IMR-90 (cell line): ENCODE measurements around the gene OPRM1. TPM values are rescaled to one million over a fixed set of nuclear protein-coding genes. Genes with fewer than 3 reads are reported as not detected.
"Not testable (repeated sequence)": the region's sequence is repeated elsewhere in the genome, so short reads cannot be mapped to it uniquely, and the experiment has no call there.

ENCODE experiments used
- ATAC-seq: fragments of 200-7000 bp; cut with Tn5 transposase; 2 replicates; pipeline ENCODE4 v1.9.1; 2020; ENCODE audit warnings: low read depth, mild to moderate bottlenecking, moderate library complexity
- BruUV-seq: library from RNA; stranded (reverse); fragments of 400-500 nt; replicated peaks from 2 replicates; lab custom pipeline; 2021; lab: Mats Ljungman, UMichigan
- CTCF ChIA-PET: fragments of 300-600 bp; formaldehyde crosslinking; extraction: SDS; loops from one replicate; lab custom pipeline; 2021; ENCODE audit warnings: antibody characterized with exemption; lab: Yijun Ruan, JAX
- POLR2A ChIA-PET: fragments of 300-600 bp; sonication (Branson Sonifier 250); formaldehyde crosslinking; loops from one replicate; lab custom pipeline; 2022; ENCODE audit warnings: antibody characterized with exemption; ENCODE audit not compliant: unreplicated experiment; lab: Charles Lee
- DNase-seq: peaks from one replicate; pipeline ENCODE4 v3.0.0; 2013
- H2AFZ ChIP-seq: replicated peaks from 2 replicates; pipeline ENCODE3; 2013; ENCODE audit warnings: low read length, mild to moderate bottlenecking; ENCODE audit not compliant: poor library complexity
- H2AK5ac ChIP-seq: 2 replicates; pipeline ENCODE4 v1.6.1; 2013; ENCODE audit warnings: low read depth, low read length, inconsistent platforms
- H2AK9ac ChIP-seq: replicated peaks from 2 replicates; pipeline ENCODE3; 2013; ENCODE audit warnings: mild to moderate bottlenecking, low read depth, low read length, moderate library complexity; ENCODE audit not compliant: poor library complexity
- H2BK120ac ChIP-seq: 2 replicates; pipeline ENCODE4 v1.6.1; 2013; ENCODE audit warnings: low read depth, low read length, inconsistent platforms
- H2BK15ac ChIP-seq: 3 replicates; pipeline ENCODE4 v1.6.1; 2013; ENCODE audit warnings: low read depth, low read length, inconsistent platforms
- H2BK20ac ChIP-seq: 2 replicates; pipeline ENCODE4 v1.6.1; 2013; ENCODE audit warnings: low read depth, mild to moderate bottlenecking, inconsistent platforms, low read length, moderate library complexity
- H2BK5ac ChIP-seq: 2 replicates; pipeline ENCODE4 v1.6.1; 2013; ENCODE audit warnings: mild to moderate bottlenecking, low read depth, low read length, inconsistent platforms; ENCODE audit not compliant: poor library complexity, severe bottlenecking
- H3K14ac ChIP-seq: replicated peaks from 2 replicates; pipeline ENCODE4 v1.6.1; 2013; ENCODE audit warnings: low read depth, low read length, inconsistent platforms
- H3K18ac ChIP-seq: 2 replicates; pipeline ENCODE4 v1.6.1; 2013; ENCODE audit warnings: low read depth, low read length, control low read depth
- H3K23ac ChIP-seq: 2 replicates; pipeline ENCODE4 v1.6.1; 2013; ENCODE audit warnings: low read depth, low read length, inconsistent platforms
- H3K27ac ChIP-seq: 2 replicates; pipeline ENCODE4 v1.5.1; 2013; ENCODE audit warnings: mild to moderate bottlenecking, control low read depth, low read length; ENCODE audit not compliant: insufficient read depth
- H3K27me3 ChIP-seq: 2 replicates; pipeline ENCODE4 v1.6.1; 2013; ENCODE audit warnings: low read length; ENCODE audit not compliant: control insufficient read depth, insufficient read depth
- H3K36me3 ChIP-seq: 2 replicates; pipeline ENCODE4 v1.6.1; 2013; ENCODE audit warnings: low read length, mixed read lengths; ENCODE audit not compliant: control insufficient read depth, insufficient read depth
- H3K4ac ChIP-seq: 2 replicates; pipeline ENCODE4 v1.6.1; 2013; ENCODE audit warnings: low read depth, low read length, inconsistent platforms
- H3K4me1 ChIP-seq: 2 replicates; pipeline ENCODE4 v1.6.1; 2013; ENCODE audit warnings: low read length, mixed read lengths; ENCODE audit not compliant: control insufficient read depth, insufficient read depth
- H3K4me2 ChIP-seq: 2 replicates; pipeline ENCODE4 v1.6.1; 2013; ENCODE audit warnings: low read depth, mild to moderate bottlenecking, control low read depth, low read length, moderate library complexity
- H3K4me3 ChIP-seq: 2 replicates; pipeline ENCODE4 v1.5.1; 2013; ENCODE audit warnings: low read depth, mild to moderate bottlenecking, control low read depth, low read length, moderate library complexity; ENCODE audit not compliant: insufficient read depth
- H3K56ac ChIP-seq: 2 replicates; pipeline ENCODE4 v1.6.1; 2013; ENCODE audit warnings: low read length, inconsistent platforms; ENCODE audit not compliant: insufficient read depth; ENCODE audit errors: extremely low read depth
- H3K79me1 ChIP-seq, 2 experiments: 2 replicates each; pipeline ENCODE4 v1.6.1; 2013; ENCODE audit warnings: low read length in 2 of 2, inconsistent platforms in 1 of 2, low read depth in 1 of 2
- H3K9ac ChIP-seq: 2 replicates; pipeline ENCODE4 v1.6.1; 2013; ENCODE audit warnings: low read depth, low read length, control low read depth
- H3K9me1 ChIP-seq: 2 replicates; pipeline ENCODE4 v1.6.1; 2013; ENCODE audit warnings: low read length, inconsistent platforms; ENCODE audit not compliant: insufficient read depth
- H3K9me3 ChIP-seq: 2 replicates; pipeline ENCODE4 v1.6.1; 2013; ENCODE audit warnings: low read length; ENCODE audit not compliant: control insufficient read depth, insufficient read depth
- H4K20me1 ChIP-seq: 2 replicates; pipeline ENCODE4 v1.6.1; 2013; ENCODE audit warnings: low read length, inconsistent platforms; ENCODE audit not compliant: insufficient read depth
- H4K5ac ChIP-seq: 2 replicates; pipeline ENCODE4 v1.6.1; 2013; ENCODE audit warnings: mild to moderate bottlenecking, low read depth, low read length, control low read depth
- H4K8ac ChIP-seq, 2 experiments: 2 replicates each; pipeline ENCODE4 v1.6.1; 2013; ENCODE audit warnings: low read depth in 2 of 2, low read length in 2 of 2, control low read depth in 1 of 2, inconsistent platforms in 1 of 2
- H4K91ac ChIP-seq: 2 replicates; pipeline ENCODE4 v1.6.1; 2013; ENCODE audit warnings: low read depth, low read length, inconsistent platforms; ENCODE audit not compliant: insufficient read depth
- WGBS, 2 experiments: methylation state at CpG; one replicate each; pipeline versions ENCODE4 v1.1.5 to v1.1.7; 2013; ENCODE audit warnings: missing lambda C conversion rate in 2 of 2; ENCODE audit not compliant: insufficient read length in 1 of 2; ENCODE audit errors: extremely low coverage in 2 of 2; 5-methylcytosine and 5-hydroxymethylcytosine counted together
- dilution Hi-C: fragments of 300-500 bp; cut with HindIII; formaldehyde crosslinking; loops from one replicate; pipeline ENCODE4 v1.14.3; 2018; ENCODE audit warnings: low sequenced_read_pairs; ENCODE audit not compliant: unreplicated experiment
- in situ Hi-C: fragments of 300-500 bp; cut with MboI; formaldehyde crosslinking; loops from 3 replicates; pipeline ENCODE4 v1.14.3; 2019; ENCODE audit warnings: low sequenced_read_pairs, inconsistent platforms, mixed read lengths
- intact Hi-C: fragments of 100-400 bp; cut with micrococcal nuclease; formaldehyde crosslinking; loops from 2 replicates; pipeline ENCODE4 v1.10.0; 2022
- polyA plus RNA-seq, 3 experiments: library from polyadenylated mRNA; depleted of rRNA; stranded (reverse); fragments of >200 nt; gene quantifications; 2 replicates each; pipeline ENCODE4 v1.2.3, GENCODE V29; 2012; ENCODE audit warnings: low replicate concordance in 1 of 3
- total RNA-seq: library from RNA; depleted of rRNA; stranded (reverse); fragments of >200 nt; gene quantifications from 2 replicates; pipeline ENCODE4 v1.2.3, GENCODE V29; 2012

The OPRM1 gene
- total and polyA plus RNA-seq, 2 of the 4 experiments (the other 2 are of a cell fraction): not detected

DNA sequence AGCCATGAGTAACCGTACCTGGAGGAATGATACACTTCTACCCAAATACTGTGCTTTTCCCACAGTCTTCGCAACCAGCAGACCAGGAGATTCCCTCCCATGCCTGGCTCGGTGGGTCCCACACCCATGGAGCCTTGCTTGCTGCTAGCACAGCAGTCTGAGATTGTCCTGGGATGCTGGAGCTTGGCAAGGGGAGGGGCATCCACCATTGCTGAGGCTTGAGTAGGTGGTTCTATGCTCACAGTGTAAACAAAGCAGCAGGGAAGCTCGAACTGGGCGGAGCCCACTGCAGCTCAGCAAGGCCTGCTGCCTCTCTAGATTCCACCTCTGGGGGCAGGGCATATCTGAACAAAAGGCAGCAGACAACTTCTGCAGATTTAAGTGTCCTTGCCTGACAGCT lies 133.4 kb downstream of the OPRM1 start:
- H3K27me3 ChIP-seq, ATAC-seq, DNase-seq, H3K4me2 ChIP-seq, H2AFZ ChIP-seq, H3K14ac ChIP-seq, H3K4ac ChIP-seq, H2BK120ac ChIP-seq, H3K18ac ChIP-seq, H3K4me3 ChIP-seq, H2BK5ac ChIP-seq, H3K56ac ChIP-seq, H3K9me3 ChIP-seq, H3K27ac ChIP-seq, H2BK15ac ChIP-seq, POLR2A ChIA-PET, H3K9me1 ChIP-seq, H4K91ac ChIP-seq, H4K5ac ChIP-seq, H2AK5ac ChIP-seq, H3K4me1 ChIP-seq, H3K79me1 ChIP-seq, H3K23ac ChIP-seq, H3K36me3 ChIP-seq, H4K8ac ChIP-seq, BruUV-seq, H3K9ac ChIP-seq, H4K20me1 ChIP-seq, intact Hi-C loops, H2BK20ac ChIP-seq, H2AK9ac ChIP-seq: not testable (repeated sequence)
- CTCF ChIA-PET: interaction anchor here (0.8 kb wide), 1 partner anchor 13 kb away, joined by 3 read pairs; no protein-coding TSS in a partner anchor
- in situ Hi-C loops: loop anchor here (25.0 kb wide), 1 partner anchor 1135 kb away; no protein-coding TSS in a partner anchor
- dilution Hi-C loops: loop anchor here (25.0 kb wide), 1 partner anchor 190 kb away; the partner anchor contains the start of gene IPCEF1
- 75% methylated on average over 2 of the region's 5 CpGs; no CpG with 5 or more reads in 1 of the 2 experiments for WGBS, 2 experiments
